Nephron progenitor cell (in vitro differentiated cells): Measurements from ENCODE around the gene DPP10.

Experiments
- DNase-seq: peaks from one replicate; pipeline ENCODE4 v3.0.0; 2021
- H3K27ac Mint-ChIP-seq: 2 replicates; pipeline ENCODE4 v1.8.0; 2021; ENCODE audit warnings: mild to moderate bottlenecking, moderate library complexity, mixed read lengths
- H3K27me3 Mint-ChIP-seq: 2 replicates; pipeline ENCODE4 v1.8.0; 2021; ENCODE audit warnings: mild to moderate bottlenecking, low read depth, mixed read lengths; ENCODE audit not compliant: poor library complexity
- H3K36me3 Mint-ChIP-seq: 2 replicates; pipeline ENCODE4 v1.8.0; 2021; ENCODE audit warnings: low read depth, mixed read lengths
- H3K4me1 Mint-ChIP-seq: 2 replicates; pipeline ENCODE4 v1.8.0; 2021; ENCODE audit warnings: mixed read lengths
- H3K4me3 Mint-ChIP-seq: 2 replicates; pipeline ENCODE4 v1.8.0; 2021; ENCODE audit warnings: mild to moderate bottlenecking, moderate library complexity, mixed read lengths
- H3K9me3 Mint-ChIP-seq: 2 replicates; pipeline ENCODE4 v1.8.0; 2021; ENCODE audit warnings: mild to moderate bottlenecking, moderate library complexity, mixed read lengths
- CTCF ChIP-seq: fragments of 200-600 bp; sonication (generic); IDR thresholded peaks from 2 replicates; pipeline ENCODE4 v1.5.0; 2021; ENCODE audit warnings: antibody characterized with exemption

Gene DPP10

GRCh38 chr2:114610677-114611076 is 168.2 kb downstream of the DPP10 start:
- DNase-seq, result peak; percentile 3
- no peak for TF ChIP-seq CTCF

GRCh38 chr2:114614592-114614991 is 172.2 kb downstream of the DPP10 start:
- no peaks in the 10 kb centered on the region for H3K4me1 Mint-ChIP-seq
- no peaks in the 10 kb centered on the region for H3K36me3 Mint-ChIP-seq
- DNase-seq, result no peak
- no peaks in the 10 kb centered on the region for H3K27me3 Mint-ChIP-seq
- no peak for TF ChIP-seq CTCF
- no peaks in the 10 kb centered on the region for H3K9me3 Mint-ChIP-seq
- H3K4me3 Mint-ChIP-seq, result no peak overlapping the region
- H3K27ac Mint-ChIP-seq, result no peak overlapping the region

More at GRCh38 chr2:114610677-114611076, 168.2 kb downstream of the DPP10 start:
- Mint-ChIP-seq H3K9me3 (no peaks in the 10 kb centered on the region), H3K4me1 (no peaks in the 10 kb centered on the region), H3K4me3 (no peak overlapping the region), H3K27me3 (peaks cover 4% of the 10 kb centered on the region), H3K27ac (peak overlapping the region; percentile 31), H3K36me3 (no peaks in the 10 kb centered on the region)

- Mint-ChIP-seq H3K27me3 (no peaks in the 10 kb centered on the region), H3K36me3 (no peaks in the 10 kb centered on the region), H3K27ac (no peak overlapping the region), H3K4me3 (no peak overlapping the region), H3K4me1 (no peaks in the 10 kb centered on the region), H3K9me3 (no peaks in the 10 kb centered on the region)
- no peak for TF ChIP-seq CTCF
- DNase-seq, result no peak
These were observed 186.0 kb downstream of the DPP10 start for GRCh38 chr2:114628481-114628880.

- H3K36me3 Mint-ChIP-seq, result no peaks in the 10 kb centered on the region
These were observed 188.7 kb downstream of the DPP10 start for GRCh38 chr2:114631146-114631545.

GRCh38 chr2:114642166-114642770 is 199.8 kb downstream of the DPP10 start:
- Mint-ChIP-seq H3K4me3 (no peak overlapping the region), H3K27me3 (no peaks in the 10 kb centered on the region), H3K27ac (no peak overlapping the region), H3K36me3 (no peaks in the 10 kb centered on the region), H3K9me3 (peaks cover 18% of the 10 kb centered on the region), H3K4me1 (peaks cover 5% of the 10 kb centered on the region)
- DNase-seq, result no peak
- TF ChIP-seq CTCF, result no peak

More at GRCh38 chr2:114631146-114631545, 188.7 kb downstream of the DPP10 start:
- no peak for TF ChIP-seq CTCF
- Mint-ChIP-seq H3K9me3 (no peaks in the 10 kb centered on the region), H3K4me1 (no peaks in the 10 kb centered on the region), H3K27ac (no peak overlapping the region), H3K27me3 (no peaks in the 10 kb centered on the region), H3K4me3 (no peak overlapping the region)
- DNase-seq, result no peak

GRCh38 chr2:114642988-114643553 is 200.6 kb downstream of the DPP10 start:
- Mint-ChIP-seq H3K27me3 (no peaks in the 10 kb centered on the region), H3K36me3 (no peaks in the 10 kb centered on the region), H3K4me3 (no peak overlapping the region), H3K27ac (no peak overlapping the region), H3K9me3 (peaks cover 10% of the 10 kb centered on the region), H3K4me1 (peaks cover 5% of the 10 kb centered on the region)
- DNase-seq, result no peak
- TF ChIP-seq CTCF, result no peak
